Globus pallidus (tissue), 1 donor: ENCODE results near the gene PERCC1.
"Not testable (repeated sequence)": the region's sequence is repeated elsewhere in the genome, so short reads cannot be mapped to it uniquely, and the experiment has no call there.

Experiments used
- DNase-seq: peaks from one replicate; pipeline ENCODE4 v3.0.0-alpha.2; 2015; ENCODE audit warnings: low spot score

PERCC1 gene

DNA sequence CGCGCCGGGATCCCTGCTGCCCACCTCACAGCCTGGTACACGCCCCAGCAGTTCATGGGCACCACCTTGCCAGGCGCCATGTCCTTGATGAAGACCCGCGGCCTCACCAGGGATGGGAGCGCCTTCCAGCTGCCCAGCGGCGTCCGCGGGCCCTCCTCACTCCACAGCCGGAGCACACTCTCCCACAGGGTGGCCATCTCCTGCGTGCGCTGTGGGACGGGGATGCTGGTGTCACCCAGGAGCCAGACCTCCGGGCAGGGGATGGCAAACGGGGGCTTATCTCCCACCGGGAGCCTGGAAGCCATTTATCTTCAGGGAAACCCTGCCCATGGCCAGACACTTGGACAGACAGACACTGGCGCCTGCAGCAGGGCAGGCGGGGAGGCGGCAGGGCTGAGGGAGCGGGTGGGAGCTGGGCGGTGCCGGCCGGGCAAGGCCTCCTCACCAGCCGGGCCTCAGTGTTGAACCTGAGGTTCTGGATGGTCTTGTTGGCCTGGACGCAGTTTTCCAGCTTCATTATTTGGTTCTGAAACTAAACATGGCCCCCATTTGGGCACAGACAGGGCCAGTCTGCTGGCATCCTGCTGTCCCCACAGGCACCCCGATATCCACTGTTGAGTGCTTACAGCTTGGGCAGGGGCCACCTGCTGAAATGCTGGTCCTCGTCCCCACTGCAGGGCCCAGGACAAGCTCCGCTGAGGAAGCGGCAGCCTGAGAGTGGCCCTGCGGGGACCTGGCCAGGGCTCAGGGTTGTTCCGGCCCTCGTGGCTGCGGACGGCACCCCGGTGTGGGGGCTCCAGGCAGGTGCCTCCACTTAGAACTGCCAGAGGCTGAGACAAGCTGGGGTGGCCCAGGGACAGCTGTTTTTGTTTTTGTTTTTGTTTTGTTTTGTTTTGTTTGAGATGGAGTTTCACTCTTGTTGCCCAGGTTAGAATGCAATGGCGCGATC is 4.0 kb downstream of the PERCC1 start:
- DNase-seq: no peak

DNA sequence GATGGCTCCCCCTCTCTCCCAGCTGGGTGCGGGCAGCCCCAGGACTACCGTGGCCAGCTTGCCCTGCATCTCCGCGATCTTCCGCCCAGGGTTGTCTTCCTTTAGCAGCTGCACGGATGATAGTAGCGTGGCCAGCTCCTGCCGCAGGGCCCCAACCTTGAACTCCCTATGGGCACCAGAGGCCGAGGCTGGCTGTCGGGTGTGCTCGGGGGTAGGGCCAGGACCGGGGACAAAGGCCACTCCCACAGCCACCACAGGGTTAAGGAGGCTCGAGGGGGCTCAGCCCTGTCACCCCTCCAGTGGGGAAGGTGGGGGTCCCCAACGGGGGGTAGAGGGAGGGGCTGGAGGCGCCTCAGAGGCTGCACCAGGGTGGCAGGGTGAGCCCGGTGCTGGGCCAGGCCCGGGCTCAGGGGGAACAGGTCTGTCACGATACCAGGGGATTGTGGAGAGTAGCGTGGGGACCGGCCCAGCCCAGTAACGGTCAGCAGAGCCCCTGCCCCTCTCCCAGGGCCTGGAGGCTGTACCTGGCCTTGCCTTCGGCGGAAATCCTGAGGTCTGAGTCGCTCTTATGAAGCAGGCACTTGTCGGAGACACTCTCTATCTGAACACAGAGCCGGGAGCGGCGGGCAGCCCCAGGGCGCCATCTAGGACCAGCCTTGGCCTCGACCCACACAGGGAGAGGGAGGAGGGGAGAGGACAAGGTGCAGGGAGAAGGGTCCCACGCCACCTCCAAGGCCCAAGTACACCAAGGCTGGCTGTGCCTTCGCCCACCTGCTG is 5.2 kb downstream of the PERCC1 start:
- DNase-seq: no peak

DNA sequence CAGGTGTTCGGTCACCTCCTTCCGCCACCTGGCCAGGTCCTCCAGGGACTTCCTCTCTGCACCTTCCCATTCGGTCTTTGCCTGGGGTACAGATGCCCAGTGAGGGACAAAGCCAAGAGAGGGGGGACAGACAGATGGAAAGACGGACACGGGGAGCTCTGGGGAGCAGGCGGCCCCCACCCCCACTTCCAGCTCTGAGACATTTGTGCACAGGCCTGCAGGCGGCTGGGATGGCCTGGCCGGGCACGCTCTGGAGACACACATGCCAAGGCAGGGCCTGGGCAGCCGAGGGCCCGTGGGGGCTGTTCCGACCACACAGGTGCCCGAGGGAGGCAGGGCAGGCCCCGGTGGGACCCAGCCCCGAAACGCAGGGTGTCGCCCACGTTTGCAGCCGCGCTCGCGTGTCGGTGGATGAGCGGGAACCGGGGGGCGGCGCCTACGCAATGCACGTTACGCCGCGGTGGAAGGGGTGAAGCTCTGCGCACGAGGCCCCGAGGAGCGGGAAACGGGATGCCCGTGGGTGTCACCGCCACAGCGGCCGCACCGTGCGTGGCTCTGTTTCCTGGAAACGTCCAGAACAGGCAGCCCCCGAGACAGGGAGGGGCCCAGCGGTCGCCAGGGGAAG is 6.0 kb downstream of the PERCC1 start:
- DNase-seq: no peak

DNA sequence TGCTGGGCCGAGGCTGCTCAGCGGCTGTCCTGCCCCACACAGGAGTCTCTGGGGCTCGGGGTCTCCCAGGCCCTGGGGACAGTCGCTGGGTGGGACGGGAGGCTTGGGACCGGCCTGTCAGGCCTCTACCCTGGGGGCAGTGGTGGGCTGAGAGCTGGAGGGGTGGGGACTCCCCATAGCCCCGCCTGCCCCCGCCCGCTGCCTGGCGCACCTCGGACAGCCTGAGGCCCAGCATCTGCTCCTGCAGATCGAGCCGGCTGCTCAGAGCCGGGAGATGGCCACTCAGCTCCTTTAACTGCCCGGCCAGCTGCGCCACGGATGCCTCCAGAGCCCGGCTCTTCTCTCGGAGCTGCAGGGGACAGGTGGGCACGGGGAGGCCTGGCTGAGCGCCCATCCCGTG is 6.7 kb downstream of the PERCC1 start:
- DNase-seq: no peak

DNA sequence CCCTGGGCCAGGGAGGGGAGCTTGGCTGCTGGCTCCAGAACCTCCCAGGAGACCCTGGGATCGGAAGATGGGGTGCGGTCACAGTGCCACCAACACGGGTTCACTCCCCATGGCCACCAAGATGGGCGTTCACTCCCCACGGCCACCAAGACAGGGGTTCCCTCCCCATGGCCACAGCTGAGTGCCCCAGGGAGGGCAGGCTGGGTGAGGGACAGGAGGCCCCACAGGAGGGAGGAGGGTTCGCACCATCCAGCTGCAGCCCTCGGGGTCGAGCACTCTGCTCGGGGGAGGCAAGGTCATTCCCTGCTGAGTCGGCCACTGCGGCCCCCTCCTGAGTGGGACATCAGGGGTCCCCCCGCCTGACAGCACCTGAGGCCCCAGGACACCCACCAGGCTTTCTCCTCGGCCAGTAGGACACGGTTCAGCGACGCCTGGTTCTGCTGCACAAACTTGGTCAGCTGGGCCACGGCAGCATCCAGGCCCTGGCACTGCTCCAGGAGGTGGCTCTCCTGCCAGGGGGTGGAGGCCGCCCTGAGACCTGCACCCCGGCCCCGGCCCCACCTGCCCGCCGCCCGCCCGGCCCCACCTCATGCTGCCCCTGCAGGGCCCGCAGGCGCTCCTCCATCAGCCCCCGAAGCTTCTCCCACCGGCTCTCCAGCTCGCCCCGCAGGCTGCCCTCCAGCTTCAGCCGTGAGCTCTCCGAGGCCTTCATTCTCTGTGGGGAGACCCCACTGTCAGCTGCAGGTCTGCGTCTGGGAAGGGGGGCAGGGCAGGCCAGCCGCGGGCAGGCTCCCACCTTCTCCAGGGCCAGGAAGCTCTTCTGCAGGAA is 7.6 kb downstream of the PERCC1 start:
- no peak for DNase-seq

DNA sequence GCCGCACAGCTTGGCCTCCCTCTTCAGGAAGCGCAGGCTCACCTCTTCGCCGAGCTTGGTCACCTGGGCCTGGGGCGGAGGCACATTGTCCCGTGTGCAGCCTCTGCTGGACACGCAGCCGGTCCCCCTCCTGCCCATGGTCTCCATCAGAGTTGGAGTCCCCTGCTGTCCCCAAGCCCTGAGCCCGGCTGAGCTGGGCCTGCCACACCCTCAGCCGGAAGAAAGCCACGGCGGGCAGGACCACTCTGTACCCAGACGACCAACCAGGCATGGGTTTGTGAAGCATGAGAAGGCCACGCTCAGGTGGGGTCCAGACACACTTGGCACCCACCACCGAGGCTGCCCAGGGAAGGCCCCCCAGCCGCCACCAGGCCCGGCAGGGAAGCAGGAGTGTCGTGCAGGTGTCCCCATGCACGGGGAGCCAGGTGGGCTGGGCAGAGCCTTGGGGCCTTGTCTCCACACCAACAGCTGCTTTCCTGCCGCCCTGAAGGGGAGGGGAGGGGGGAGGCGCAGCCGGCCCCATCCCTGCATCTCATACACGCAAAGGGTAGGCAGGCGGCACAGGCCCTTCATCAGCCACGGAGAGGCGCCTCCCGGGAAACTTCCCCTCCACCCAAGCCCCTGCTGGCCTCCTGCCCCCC is 8.3 kb downstream of the PERCC1 start:
- DNase-seq: no peak

DNA sequence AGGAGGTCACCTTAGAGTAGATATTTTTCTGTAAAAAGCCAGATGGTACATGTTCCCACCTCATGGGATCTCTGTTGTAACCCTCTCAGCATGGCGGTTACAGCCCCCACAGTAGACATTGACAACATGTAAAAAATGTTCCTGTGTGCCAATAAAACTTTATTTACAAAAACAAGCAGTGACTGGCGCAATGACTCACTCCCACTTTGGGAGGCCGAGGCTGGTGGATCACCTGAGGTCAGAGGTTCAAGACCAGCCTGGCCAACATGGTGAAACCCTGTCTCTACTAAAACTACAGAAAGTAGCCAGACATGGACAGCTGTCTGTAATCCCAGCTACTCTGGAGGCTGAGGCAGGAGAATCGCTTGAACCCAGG is 8.8 kb downstream of the PERCC1 start:
- DNase-seq: not testable (repeated sequence)

DNA sequence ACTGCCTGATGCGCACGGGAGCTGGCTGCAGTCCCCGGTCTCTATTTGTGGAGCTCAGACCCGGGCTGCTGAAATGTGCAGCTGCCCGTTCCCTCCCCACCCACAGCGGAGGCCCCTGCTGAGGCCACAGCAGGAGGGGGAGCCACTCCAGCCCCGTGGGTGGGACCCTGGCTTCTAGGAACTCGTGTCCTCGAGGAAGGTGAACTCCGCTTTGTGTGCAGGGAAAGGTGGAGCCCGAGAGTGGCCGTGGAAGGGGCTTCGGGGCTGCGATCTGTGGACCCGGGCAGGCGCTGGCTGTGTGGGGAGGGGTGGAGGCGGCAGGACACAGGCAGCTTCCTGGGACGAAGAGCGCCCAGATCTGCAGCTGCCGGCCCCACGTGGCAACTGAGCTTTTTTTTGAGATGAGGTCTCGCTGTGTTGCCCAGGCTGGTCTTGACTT is 10.5 kb downstream of the PERCC1 start:
- DNase-seq: no peak

DNA sequence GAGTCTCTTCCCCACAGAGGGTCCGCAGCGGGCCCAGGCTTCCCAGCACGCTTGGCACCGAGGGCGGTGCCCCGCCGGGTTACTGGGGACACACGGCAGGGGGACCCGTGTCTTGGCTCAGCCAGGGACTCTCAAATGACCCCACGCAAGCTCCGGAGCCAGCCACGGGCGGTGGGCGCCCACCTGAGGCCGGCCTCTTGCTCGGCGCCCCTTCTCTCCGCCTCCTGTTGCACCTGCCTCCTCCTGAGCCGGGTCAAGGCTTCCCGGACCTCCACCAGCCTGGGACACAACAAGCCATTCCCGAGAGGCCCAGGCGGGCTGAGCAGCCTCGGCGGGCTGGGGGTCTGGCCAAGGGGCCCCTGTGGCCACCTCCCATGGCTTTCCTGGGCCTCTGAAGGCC is 11.8 kb downstream of the PERCC1 start:
- no peak for DNase-seq

DNA sequence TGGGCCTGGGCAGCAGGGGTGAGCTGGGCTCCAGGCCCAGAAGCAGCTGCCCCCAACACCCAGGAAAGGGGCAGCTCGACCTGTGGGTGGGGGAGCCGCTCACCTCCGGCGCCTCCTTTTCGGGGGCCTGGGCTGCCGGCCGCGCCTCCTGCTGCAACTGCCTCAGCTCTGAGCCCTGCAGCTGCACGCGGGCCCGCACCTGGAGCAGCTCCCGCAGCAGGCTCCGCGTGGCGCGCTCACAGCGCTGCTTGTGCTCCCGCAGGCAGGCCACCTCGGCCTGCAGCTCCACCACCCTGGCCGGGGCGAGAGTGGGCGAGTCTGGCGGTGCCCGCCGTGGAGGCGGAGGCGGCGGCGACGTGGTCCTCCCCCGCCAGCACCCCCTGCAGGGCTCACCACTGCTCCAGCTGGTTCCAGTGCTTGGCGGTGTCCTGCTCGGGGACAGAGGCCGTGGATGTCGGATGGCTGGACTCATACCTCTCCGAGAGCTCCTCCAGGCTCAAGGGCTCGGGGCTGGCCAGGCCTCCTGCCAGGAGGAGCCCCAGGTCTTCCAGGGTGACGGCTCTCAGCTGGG is 12.6 kb downstream of the PERCC1 start:
- no peak for DNase-seq

DNA sequence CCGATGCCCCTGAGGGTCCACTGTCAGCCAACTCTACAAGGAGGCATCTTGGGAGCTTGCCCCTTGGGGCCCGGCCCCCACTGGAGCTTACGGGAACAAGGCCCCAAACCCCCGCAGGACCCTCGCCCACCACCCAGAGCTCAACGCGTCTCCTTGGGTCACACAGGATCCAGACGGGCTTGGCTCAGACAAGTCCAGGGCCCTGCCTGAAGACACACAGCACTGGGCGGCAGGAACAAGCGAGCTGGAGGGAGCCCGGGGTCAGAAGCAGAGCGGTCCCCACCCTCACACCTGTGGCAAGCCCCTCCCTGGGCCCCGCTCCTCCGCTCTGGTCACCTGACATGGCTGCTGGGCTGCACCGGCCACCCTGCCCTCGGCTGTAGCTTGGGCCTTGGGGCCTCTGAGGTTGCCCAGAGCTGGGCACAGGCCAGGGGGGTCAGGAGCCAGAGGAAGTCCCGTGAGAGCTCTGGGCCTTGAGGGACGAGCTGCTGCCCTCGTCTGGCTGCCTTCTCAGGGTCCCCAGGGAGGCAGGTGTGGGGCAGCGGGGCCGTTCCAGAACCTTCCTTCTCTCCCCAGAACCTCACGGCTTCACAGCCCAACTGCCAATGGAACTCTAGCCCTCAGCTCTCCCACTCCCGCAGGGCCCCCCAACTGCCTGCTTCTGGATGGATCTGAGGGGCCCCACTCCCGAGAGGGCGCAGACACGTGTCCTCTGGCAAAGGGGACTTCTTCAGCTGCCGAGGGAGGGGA is 13.3 kb downstream of the PERCC1 start, which contains the start of gene CCDC154:
Gene CCDC154 (minus strand): TSS at position 577 of the 750 bp plus-strand sequence. CDS start 234 bp downstream, at position 343.
- no peak for DNase-seq

DNA sequence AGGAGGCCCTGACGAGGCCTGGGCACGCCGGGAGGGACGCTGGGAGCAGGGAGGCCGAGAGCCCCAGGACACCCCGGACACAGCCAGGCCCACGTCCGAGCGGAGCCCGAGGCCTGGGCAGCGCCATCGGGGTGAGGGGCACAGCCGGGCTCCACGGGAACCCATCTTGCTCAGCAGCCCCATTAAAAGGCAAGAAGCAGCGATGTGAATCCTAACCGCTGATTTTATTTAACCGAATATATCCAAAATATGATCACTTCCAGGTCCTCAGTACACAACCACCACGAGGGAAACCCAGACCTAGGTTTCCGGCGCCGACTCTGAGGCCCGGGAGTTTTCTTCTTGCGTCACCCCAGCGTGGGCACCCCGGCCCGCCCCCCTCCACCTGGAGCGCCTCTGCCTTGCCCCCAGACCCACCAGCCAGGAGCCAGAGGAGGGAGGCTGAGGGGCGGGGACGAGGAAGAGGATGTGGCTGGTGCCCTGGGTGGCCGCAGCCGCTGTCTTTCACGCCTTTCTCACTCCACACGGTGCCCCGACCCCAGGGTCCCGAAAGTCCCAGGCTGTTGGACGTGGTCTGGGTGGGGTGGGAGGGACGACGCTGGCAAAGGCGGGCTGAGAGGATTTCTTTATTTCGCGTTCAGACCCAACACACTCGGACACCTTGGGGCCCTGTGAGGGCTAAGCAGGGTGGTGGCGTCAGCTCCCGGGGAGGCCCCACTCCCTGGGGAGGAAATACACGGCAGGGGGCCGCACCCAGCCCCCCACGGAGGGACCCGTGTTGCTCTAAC is 14.0 kb downstream of the PERCC1 start:
- no peak for DNase-seq

DNA sequence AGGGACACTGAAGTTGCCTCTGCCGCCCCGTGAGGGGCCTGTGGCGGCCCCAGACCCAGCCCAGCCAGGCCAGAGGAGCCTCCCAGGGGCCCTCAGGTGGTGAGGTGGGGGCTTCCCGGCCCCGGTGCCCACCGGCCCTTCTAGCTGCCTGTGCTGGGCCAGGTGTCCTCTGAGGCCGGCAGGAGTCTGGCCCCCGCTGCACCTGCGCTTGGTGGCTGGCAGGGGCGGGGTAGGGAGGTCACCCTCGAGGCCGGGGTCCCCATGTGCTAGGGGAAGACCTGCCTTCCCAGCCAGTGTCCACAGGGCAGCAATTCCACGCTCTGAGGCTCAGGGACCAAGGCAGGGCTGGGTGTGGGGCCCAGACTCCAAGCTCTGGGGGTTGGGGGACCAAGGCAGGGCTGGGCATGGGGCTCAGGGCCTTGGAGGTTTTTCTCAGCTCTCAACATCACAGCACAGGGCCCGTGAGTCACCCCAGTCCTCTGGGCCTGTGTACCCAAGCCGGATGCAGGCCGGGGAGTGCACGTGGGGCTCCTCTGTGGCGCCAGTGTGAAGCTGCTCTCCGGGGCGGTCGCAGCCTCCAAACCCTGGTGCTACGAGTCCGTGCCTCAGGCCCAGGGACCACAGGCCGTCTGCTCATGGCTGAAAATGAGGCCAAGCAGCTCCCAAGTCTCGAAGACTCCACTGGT is 14.8 kb downstream of the PERCC1 start:
- DNase-seq: no peak

DNA sequence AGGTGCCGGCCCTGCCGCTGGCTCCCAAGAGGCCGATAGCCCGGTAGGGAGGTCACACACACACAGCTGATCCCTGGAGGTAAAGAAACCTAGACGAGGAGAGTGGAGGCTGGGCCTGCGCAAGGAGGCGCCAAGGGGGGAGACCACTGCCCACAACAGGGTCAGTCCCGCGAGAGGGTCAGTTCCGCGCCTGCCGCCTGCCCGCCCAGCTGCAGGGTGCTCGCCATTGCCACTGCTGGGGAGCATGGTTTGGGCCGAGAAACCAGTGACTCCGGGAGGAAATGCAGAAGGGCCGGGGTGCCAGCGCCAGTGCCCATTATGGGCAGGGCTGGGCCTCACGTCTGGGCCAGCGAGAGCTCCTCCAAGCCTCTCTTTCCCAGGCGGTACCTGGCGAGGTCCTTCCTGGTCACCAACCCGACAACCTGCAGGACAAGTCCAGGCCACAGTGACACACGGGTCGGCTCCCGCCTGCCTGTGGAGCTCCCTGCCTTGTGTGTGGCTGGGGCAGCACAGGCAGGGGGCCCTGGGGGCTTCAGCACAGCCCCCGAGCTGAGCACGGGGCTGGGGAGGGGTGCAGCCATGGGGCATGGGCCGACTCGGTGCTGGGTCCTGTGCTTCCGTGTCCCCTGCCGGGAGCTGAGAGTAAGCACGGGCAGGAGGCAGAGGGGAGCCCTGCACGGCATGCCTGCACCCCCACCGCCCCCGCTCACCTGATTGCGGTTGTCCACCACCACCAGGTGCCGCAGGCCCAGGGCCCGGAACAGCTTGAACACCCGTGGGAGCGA is 15.6 kb downstream of the PERCC1 start:
- DNase-seq: no peak

DNA sequence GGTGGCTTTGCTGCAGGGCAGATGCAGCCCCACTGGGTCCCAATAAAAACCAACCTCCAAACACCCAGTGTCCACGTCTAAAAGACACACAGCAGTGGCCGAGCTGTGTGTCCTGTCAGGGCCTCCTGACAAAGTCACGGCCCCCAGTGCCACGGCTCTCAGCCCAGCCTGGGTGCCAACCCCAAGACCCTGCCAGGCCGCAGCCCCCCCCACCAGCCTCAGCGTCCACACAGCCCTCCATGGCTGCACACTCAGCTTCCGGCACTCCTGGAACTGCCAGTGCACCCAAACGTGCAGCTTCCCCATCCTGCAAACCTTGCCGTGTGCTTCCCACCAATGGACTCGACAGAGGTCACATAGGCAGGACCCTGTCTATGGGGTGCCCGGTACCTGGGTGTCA is 17.1 kb downstream of the PERCC1 start:
- no peak for DNase-seq

DNA sequence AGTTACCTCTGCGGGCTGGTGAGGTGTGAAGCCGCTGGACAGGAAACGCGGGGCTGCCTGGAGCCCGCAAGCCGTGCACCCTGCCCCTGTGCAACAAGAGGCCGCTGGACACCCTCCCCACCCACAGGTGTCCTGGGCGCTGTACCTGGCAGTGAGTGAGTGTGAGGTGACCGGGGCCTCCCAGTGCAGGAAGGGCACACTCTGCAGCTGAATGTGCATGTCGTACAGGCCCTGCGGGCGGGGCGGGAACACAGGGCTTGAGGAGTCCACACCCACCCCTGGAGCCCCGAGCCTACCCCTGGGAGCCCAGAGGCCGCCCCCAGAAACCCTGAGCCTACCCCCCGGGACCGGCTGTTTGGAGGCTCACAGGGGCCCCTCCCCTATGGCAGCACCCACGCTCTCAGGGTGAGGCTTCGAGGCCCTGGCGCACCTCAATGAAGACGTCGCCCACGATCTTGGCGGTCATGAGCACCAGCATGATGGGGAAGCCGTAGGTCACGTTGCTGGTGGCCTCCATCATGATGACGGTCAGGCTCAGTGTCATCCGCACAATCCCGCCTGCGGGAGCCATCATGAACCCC is 17.7 kb downstream of the PERCC1 start:
- DNase-seq: no peak

DNA sequence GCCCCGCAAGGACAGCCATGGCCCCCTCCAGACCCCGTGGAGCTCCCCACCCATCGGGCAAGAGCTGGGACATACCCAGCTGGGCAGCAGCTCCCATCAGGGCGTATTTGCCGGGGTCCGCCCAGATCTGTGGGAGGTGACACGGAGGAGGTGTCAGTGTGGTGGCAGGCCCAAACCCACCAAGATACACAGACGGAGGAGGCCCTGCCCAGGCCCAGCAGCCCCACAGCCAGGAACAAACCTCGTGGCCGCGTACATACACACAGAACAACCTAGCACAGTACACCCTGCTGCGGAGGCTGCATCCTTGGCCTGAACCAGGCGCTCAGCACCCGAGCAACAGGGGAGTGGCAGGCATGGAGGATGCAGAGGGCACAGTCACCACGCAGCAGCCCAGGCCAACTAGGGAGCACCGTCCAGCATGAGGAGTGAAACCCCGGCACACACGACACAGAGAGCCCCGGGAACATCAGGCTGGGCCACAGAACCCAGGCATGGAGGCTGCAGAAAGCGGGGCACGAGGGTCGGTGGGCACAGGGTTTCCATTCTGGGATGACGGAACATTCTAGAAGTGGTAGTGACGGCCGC is 18.4 kb downstream of the PERCC1 start:
- no peak for DNase-seq
